ENCODE measurements around the gene GABBR2. TPM values are rescaled to one million over a fixed set of nuclear protein-coding genes. Genes with fewer than 3 reads are reported as not detected.

The GABBR2 gene
- total and polyA plus RNA-seq, 12 donors, result under 0.01 to 1.3 (median 0.45) TPM

GRCh38 chr9:98479967-98480847 is 228.5 kb downstream of the GABBR2 start:
- intact Hi-C loops (cut with DNase I), result loop anchor here in 1 of 10 donors (10.0 kb wide), 1 partner anchor 295 kb away; no protein-coding TSS in a partner anchor
- 86 to 93% methylated on average over 5 of the region's 5 CpGs for WGBS, 2 donors
- no peak for ATAC-seq

GRCh38 chr9:98479449-98479848 is 229.3 kb downstream of the GABBR2 start:
- H3K4me1 ChIP-seq, result peaks cover 0 to 5% (median 0%) of the 10 kb centered on the region in 9 donors
- intact Hi-C loops (cut with DNase I), result loop anchor here in 1 of 10 donors (10.0 kb wide), 1 partner anchor 295 kb away; no protein-coding TSS in a partner anchor
- H3K36me3 ChIP-seq, result no peaks in the 10 kb centered on the region
- DNase-seq (no peak), ATAC-seq (no peak)
- WGBS, 2 donors, result 85 to 87% methylated on average over 8 of the region's 8 CpGs
- peaks cover 0 to 13% (median 2%) of the 10 kb centered on the region in 7 donors for H3K27me3 ChIP-seq
- H3K9me3 ChIP-seq, result no peaks in the 10 kb centered on the region
- no peak overlapping the region for H3K27ac ChIP-seq
- H3K4me3 ChIP-seq, result no peak overlapping the region
- TF ChIP-seq CTCF (IDR thresholded peaks at IDR 0.05), result no peak

More at GRCh38 chr9:98479967-98480847, 228.5 kb downstream of the GABBR2 start:
- no peak for DNase-seq
- H3K4me1 ChIP-seq, result peaks cover 0 to 5% (median 0%) of the 10 kb centered on the region in 9 donors
- H3K27ac ChIP-seq, result no peak overlapping the region
- no peak for TF ChIP-seq CTCF (IDR thresholded peaks at IDR 0.05)
- H3K4me3 ChIP-seq, result no peak overlapping the region
- H3K36me3 ChIP-seq, result no peaks in the 10 kb centered on the region
- H3K27me3 ChIP-seq, result peaks cover 0 to 13% (median 3%) of the 10 kb centered on the region in 7 donors
- no peaks in the 10 kb centered on the region for H3K9me3 ChIP-seq

DNA sequence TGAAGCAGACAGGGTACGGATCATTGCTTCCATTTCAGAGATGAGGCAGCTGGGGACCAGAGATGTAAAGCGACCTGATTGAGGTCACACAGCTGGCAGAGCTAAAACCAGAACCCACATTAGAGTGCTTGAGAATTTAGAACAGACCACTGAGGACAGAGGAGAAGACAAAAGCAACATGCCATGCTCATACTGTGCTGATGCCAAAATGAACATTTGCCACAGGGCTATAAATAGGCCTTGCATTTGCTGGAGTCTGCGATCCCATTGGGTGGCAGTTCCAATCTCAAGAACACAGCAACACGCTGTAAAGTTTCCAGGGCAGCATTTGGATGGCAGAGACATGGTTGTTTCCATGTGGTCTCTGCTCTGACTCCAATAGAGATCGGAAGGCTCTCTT is 230.9 kb downstream of the GABBR2 start:
- ATAC-seq, result peak; percentile 75 to 97 (median 92)
- H3K27me3 ChIP-seq, result peaks cover 0 to 3% (median 0%) of the 10 kb centered on the region in 7 donors
- H3K36me3 ChIP-seq, result no peaks in the 10 kb centered on the region
- 63 to 67% methylated on average over 5 of the region's 5 CpGs for WGBS, 2 donors
- H3K4me1 ChIP-seq, result peaks cover 0 to 5% (median 0%) of the 10 kb centered on the region in 9 donors
- intact Hi-C loops (cut with DNase I), result loop anchor here in 1 of 10 donors (10.0 kb wide), 1 partner anchor 297 kb away; no protein-coding TSS in a partner anchor
- no peak for TF ChIP-seq CTCF (IDR thresholded peaks at IDR 0.05)
- peak in 1 of 2 donors; percentile 24 for DNase-seq
- H3K4me3 ChIP-seq, result no peak overlapping the region
- no peaks in the 10 kb centered on the region for H3K9me3 ChIP-seq
- peak overlapping the region in 3 of 10 donors; percentile 30 to 39 (median 32) for H3K27ac ChIP-seq

GRCh38 chr9:98472216-98472615 is 236.5 kb downstream of the GABBR2 start:
- Histone ChIP-seq H3K9me3 (no peaks in the 10 kb centered on the region), H3K4me3 (no peak overlapping the region), H3K27ac (no peak overlapping the region), H3K4me1 (no peaks in the 10 kb centered on the region), H3K27me3 (peaks cover 0 to 6% (median 0%) of the 10 kb centered on the region in 7 donors), H3K36me3 (no peaks in the 10 kb centered on the region)
- no peak for ATAC-seq
- TF ChIP-seq CTCF (IDR thresholded peaks at IDR 0.05), result no peak
- intact Hi-C loops (cut with DNase I), result loop anchor here in 1 of 10 donors (10.0 kb wide), 1 partner anchor 303 kb away; no protein-coding TSS in a partner anchor
- 22 to 29% methylated on average over 2 of the region's 2 CpGs for WGBS, 2 donors
- DNase-seq, result no peak
